GM18861 (cell line): Measurements from ENCODE around the gene UNK.
A peak's percentile ranks its signal among the peaks of the same experiment; 100 is the strongest.
"Not testable (repeated sequence)": the region's sequence is repeated elsewhere in the genome, so short reads cannot be mapped to it uniquely, and the experiment has no call there.

Source experiments
- ATAC-seq: cut with Tn5 transposase; IDR thresholded peaks from one replicate; pipeline ENCODE4 v1.9.1; 2021; ENCODE audit not compliant: unreplicated experiment

Gene UNK

DNA sequence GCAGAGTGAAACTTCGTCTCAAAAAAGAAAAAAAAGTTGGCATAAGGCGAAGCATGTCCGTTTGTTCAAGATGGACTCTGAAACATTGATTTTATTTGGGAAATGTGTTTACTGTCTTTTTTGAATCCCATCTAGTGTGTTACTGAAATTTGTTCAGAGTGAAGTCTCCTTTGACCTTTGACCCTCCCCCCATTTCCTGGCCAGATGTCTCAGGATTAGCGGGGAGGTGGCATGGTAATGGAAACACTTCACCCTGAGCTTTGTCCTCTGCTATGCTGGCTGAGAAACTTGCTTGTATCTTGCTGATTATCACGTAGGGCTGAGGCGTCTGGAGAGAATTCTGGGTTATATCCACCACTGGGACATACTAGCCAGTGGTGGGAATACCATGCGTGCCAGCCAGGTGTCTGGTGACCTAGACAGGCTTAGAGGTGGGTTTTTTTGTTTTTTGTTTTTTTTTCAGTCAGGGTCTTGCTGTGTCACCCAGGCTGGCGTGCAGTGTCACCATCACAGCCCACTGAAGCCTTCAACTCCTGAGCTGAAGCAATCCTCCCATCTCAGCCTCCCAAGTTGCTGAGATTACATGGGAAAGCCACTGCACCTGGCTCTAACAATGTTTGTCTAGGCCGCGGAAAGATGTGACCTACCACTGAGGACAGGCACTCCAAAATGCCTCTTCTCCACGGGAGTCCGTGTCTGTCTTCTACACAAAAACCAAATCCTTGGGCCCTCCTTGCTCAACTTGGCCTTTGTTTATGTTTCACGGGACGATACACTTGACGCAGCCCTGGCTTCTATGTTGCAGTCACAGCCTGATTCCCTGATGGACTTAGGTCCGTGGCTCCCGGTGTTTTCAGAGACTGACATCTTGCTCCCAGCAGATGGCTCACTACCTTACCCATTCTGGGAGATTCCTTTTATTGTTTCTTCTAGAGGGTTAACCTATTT, 13.0 kb upstream of the UNK start:
- ATAC-seq = no peak

GRCh38 chr17:75773121-75773807, 11.3 kb upstream of the UNK start:
- no peak for ATAC-seq

- ATAC-seq = no peak
Observed at GRCh38 chr17:75773808-75774470, 10.7 kb upstream of the UNK start.

GRCh38 chr17:75774471-75774990, 10.1 kb upstream of the UNK start:
- no peak for ATAC-seq

DNA sequence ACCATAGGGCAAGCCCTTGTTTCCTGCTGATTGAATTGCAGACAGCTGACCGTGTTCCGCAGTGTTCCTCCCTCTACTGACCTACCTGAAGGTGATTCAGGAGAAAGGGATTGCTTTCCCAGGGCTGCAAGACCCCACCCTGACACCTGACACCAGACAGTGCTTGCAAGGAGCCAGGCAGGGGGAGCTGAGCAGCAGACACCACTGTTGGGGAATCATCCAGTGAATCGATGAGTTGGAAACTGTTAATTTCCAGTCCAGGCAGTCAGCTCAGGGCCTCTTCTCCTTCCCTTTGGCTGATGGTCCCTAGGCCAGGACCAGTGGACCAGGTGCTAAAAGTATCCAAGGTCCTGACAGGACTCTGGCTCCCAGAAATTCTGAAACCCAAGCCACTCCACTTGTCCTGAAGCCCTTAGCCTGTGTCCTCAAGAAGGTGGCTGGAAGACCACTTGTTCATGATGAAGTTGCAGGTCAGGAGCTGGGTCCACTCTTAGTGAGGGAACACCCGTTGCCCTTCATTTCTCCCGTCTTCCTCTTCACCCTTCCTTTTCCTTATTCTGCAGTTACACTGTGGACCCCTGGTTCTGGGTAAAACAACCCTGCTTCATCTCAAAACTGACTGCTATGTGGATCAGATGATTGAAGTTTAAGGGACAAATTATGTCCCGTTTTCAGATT, 9.5 kb upstream of the UNK start:
- no peak for ATAC-seq

- no peak for ATAC-seq
Observed at GRCh38 chr17:75776386-75777295, 8.0 kb upstream of the UNK start.

DNA sequence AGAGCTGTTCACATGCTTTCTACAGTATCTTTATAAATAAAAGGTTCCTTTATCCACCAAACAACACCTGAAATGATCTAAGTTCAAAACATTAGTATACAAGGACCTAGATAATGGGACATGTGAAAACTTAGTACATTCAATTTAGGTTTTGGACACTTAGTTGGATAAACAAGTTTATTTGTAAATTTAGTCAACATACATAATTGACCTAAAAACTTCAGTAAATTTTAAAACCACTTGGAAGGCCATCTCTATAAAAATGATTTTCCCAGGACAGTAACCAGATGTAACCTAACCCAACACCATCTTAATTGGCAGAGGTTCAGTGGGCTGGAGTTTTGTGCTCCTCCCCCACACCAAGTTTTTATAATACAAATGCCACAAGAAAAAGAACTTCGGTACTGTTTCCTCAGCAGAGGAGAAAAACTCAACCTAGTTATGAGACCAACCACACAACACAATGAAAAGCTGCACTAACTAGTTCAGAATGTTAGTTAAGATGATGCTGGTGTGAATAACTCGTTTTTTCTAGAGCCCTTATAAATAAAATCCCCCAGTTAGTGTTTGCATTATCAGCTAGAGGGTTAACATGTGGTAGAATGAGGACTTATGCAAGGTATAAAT, 7.2 kb upstream of the UNK start:
- ATAC-seq = no peak

- ATAC-seq = not testable (repeated sequence)
Observed at GRCh38 chr17:75778066-75778860, 6.3 kb upstream of the UNK start.

- no peak for ATAC-seq
Observed at GRCh38 chr17:75778861-75779249, 5.8 kb upstream of the UNK start.

DNA sequence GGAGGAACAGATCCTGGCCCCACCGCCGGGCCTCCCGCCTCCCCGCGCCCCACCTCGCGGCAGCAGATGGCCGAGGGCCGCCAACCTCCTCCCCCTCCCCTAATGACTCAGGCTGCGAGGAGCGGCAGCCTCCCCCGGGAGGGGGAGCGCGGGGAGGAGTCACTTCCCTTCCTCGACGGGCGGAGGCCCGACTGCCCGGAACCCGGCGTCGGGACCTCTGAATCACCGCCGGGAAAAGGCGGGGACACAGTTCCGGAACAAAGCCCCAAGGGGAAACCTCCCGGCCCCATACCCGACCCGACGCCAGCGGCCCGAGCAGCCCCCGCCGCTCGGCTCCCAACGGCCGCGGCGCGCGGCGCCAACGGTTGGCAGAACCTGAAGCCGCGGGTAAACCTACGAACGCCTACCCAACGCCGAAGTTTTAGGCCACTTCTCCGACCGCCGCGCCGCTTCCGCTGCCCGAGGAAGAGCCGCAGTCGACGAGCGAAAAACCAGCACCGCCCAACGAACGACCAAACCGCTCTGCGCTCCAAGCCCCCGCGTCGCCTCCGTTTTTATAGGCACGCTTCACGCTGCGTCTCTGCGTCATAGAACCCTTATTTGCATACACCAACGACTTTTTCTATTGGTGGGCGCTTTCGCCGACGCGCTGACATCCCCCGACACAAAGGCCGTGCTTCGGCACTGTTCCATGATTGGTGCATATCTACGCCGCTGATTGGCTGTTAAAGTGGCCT, 5.2 kb upstream of the UNK start:
- ATAC-seq = peak; percentile 62

DNA sequence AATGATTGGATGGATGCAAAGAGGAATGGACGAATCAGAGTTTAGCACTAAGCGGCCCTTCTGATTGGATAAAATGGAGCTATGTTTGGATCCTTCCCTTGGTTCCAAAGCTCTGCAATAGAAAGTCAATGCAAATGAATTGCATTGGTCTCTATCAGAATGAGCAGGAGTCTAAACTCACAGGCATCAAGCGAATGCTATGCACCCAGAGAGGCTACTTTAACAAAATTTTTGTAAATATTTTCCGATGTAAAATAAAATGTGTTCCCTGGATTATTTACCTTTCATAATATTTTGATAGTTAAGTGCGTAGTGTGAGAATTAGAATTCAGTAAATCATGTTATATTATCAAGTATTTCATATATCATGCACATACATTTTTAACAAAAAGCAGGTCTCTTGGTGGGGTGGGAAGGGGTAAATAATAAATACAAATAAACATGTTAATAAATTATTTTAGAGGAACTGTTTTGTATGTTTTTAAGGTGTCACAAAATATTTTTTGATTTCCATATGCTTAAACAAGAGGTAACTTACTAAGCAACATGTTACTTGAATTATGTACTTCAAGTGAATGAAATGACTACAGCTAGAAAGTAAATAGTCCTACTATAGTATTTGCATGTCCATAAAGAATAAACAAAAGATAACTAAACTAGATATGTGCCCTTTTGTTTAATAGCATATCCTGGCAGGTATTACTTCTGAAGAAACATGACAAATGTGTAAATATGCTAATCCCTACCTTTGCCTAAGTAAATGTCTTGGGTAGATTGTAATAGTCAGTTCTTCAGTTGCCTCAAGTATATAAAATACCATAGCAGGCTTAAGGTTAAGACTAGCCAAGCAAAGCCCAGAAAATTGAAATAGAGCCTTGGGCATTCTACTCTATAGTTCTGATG, 4.4 kb upstream of the UNK start:
- no peak for ATAC-seq

DNA sequence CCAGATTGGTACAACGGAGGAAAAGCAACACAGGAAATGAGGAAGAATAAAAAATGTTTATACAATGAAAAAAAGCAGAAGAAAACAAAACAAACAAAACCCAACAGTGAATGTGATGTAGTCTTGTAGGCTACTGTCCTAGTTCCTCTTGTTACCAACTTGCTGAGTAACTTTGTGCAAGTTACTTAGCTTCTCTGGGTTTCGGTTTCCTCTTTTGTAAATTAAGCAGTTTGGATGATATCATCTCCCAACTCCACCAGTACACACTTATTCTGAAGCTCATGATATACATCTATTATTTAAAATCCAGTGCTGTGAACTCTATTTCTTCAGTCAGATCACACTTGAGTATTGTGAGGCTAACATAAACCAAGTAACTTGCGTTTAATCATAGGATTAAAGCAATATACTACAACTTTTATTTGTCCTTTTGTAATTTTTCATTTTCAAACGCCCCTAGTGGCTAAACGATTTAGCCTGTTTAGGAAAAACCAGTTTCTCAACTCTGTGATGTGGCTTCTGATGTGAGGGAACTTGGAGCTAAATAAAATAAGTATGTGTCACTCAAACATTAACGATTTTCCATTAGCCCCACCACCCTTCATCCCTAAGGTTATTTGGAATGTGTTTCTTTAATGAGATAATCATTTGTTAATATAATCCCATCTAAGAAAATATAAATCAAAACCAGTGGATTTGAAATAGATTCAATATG, 1.4 kb upstream of the UNK start:
- peak; percentile 17 for ATAC-seq

DNA sequence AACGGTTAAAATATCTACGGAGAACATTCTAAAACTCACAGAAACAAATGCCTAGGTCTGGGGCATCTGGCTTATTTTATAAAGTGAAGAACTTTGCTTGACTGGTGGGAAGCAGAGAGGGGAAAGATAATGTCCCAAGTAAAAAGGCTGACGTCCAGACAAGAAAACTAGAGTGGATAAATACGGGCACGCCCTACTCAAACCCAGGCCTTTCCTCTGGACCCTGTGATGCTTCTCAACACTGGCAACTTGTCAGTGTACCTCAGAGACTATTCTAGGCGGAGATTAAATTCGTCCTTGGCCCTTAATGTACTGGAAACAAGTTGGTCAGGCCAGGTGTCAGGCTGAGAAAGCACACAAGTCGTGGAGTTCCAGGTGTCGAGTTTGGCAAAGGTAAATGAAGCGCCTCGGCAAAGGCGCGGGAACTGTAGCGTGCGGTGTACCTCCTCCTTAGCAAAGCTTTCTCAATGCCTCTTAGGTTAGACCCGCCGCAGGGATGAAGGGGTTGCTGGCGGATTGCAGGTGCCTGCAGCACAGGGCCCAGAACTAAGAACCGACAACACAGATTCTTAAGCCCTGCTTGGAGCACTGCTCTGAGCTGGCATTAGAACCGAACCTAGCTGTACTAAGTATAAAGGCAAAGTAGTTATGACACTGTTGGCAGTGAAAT, 668 bp upstream of the UNK start:
- ATAC-seq = peak; percentile 1

DNA sequence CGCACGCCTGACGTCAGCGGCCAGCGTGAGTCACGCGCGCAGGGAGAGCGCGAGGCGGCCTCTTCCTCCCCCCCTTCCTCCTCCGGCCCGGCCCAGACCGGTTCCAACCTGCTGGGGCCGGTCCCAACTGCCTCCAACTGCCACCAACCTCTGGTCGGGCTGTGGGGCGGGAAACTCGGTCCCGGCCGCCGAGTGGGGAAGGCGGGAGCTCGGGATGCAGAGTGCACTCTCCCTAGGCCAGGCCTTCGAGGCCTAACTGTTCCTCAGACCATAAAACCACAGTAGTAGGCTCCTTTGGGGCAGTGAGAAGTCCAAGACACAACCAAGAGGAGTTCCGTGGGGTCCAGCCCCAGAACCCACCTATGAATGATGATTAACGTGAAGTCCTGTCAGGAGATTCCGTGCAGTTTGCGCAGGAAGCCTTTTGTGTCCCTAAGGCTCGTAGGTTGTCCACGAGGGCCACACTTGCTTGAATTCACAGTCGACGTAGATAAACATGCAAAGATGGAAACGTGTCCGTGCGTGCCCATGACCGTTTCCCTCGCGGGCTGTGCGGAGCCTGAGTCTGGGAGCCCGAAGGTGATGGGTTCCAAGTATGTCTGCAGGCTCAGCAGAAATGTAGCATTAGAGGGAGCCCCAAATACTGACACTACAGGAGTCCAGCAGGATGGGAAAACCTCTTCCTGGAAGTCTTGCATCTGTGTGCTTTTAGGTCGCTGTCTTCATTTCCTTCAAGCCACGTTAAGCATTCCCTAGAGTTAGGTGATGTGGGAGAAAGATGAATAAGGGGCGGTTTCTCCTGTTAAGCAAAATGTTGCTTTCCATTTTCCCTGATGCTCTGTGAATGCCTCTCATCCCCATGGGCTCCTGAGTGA, 647 bp downstream of the UNK start:
- ATAC-seq = peak; percentile 20

- no peak for ATAC-seq
Observed at GRCh38 chr17:75791254-75791653, 6.6 kb downstream of the UNK start.
